CD14-positive monocyte (primary cell): Measurements from ENCODE around the gene L3MBTL4. TPM values are rescaled to one million over a fixed set of nuclear protein-coding genes. Genes with fewer than 3 reads are reported as not detected.

Experiments used
- DNase-seq, 3 donors: peaks; one replicate each; pipeline ENCODE4 v3.0.0-alpha.2; 2011 to 2022
- H2AFZ ChIP-seq: 2 replicates; pipeline ENCODE4 v1.6.0; 2012; ENCODE audit warnings: mild to moderate bottlenecking, low read depth, low read length, inconsistent platforms; ENCODE audit not compliant: insufficient read depth, poor library complexity, severe bottlenecking
- H3K27ac ChIP-seq, 2 donors: 1 replicate in 1 of 2; 2 replicates in 1 of 2; pipeline ENCODE4 v1.5.1; 2012 to 2013; ENCODE audit warnings: low read length in 2 of 2, control low read depth in 1 of 2, inconsistent platforms in 1 of 2, low read depth in 1 of 2, mild to moderate bottlenecking in 1 of 2
- H3K27me3 ChIP-seq, 2 donors: one replicate each; pipeline versions ENCODE4 v1.6.0 to v1.6.1; 2011 to 2013; ENCODE audit warnings: low read length in 2 of 2; ENCODE audit not compliant: control insufficient read depth in 2 of 2, insufficient read depth in 2 of 2
- H3K36me3 ChIP-seq, 2 donors: replicated peaks in 1 of 2; 1 replicate in 1 of 2; 2 replicates in 1 of 2; pipeline versions ENCODE4 v1.5.1 to v1.6.1; 2012 to 2013; ENCODE audit warnings: low read length in 2 of 2, control low read depth in 1 of 2, inconsistent platforms in 1 of 2, mild to moderate bottlenecking in 1 of 2; ENCODE audit not compliant: insufficient read depth in 2 of 2, control insufficient read depth in 1 of 2
- H3K4me1 ChIP-seq, 2 donors: 1 replicate in 1 of 2; 2 replicates in 1 of 2; pipeline versions ENCODE4 v1.5.1 to v1.6.1; 2012 to 2013; ENCODE audit warnings: low read length in 2 of 2, control low read depth in 1 of 2, inconsistent platforms in 1 of 2, mild to moderate bottlenecking in 1 of 2, moderate library complexity in 1 of 2; ENCODE audit not compliant: insufficient read depth in 2 of 2, control insufficient read depth in 1 of 2
- H3K4me2 ChIP-seq: replicated peaks from 2 replicates; pipeline ENCODE3; 2012; ENCODE audit warnings: low read length, moderate library complexity, mild to moderate bottlenecking; ENCODE audit not compliant: poor library complexity, severe bottlenecking; ENCODE audit errors: extremely low read depth
- H3K4me3 ChIP-seq, 3 experiments: fragments of 200-600 bp in 1 of 3; sonication (generic) in 1 of 3; replicated peaks in 1 of 3; 1 replicate in 2 of 3; 2 replicates in 1 of 3; pipeline ENCODE4 v1.5.1; 2011 to 2013; ENCODE audit warnings: low read length in 3 of 3, mild to moderate bottlenecking in 3 of 3, control low read depth in 2 of 3, low read depth in 2 of 3, inconsistent platforms in 1 of 3, moderate library complexity in 1 of 3
- H3K79me2 ChIP-seq: 2 replicates; pipeline ENCODE4 v1.6.0; 2012; ENCODE audit warnings: mild to moderate bottlenecking, control low read depth, inconsistent platforms, low read length, moderate library complexity; ENCODE audit not compliant: insufficient read depth
- H3K9ac ChIP-seq: 2 replicates; pipeline ENCODE4 v1.6.0; 2017; ENCODE audit warnings: low read length, mild to moderate bottlenecking; ENCODE audit not compliant: insufficient read depth, poor library complexity, severe bottlenecking
- H3K9me3 ChIP-seq, 2 donors: replicated peaks in 1 of 2; 1 replicate in 1 of 2; 2 replicates in 1 of 2; pipeline versions ENCODE4 v1.5.1 to v1.6.1; 2012 to 2013; ENCODE audit warnings: low read length in 2 of 2, control low read depth in 1 of 2; ENCODE audit not compliant: control insufficient read depth in 1 of 2, insufficient read depth in 1 of 2
- H4K20me1 ChIP-seq: 2 replicates; pipeline ENCODE4 v1.6.0; 2012; ENCODE audit warnings: mild to moderate bottlenecking, low read length, control low read depth, moderate library complexity; ENCODE audit not compliant: insufficient read depth
- H3K27ac Mint-ChIP-seq, 7 donors: one replicate each; pipeline ENCODE4 v1.8.0; 2020; ENCODE audit warnings: mild to moderate bottlenecking in 7 of 7, mixed read lengths in 7 of 7, moderate library complexity in 6 of 7, inconsistent platforms in 2 of 7
- H3K27me3 Mint-ChIP-seq, 3 donors: one replicate each; pipeline ENCODE4 v1.8.0; 2021 to 2022; ENCODE audit warnings: low read depth in 3 of 3, mild to moderate bottlenecking in 3 of 3, mixed read lengths in 3 of 3, moderate library complexity in 3 of 3, inconsistent platforms in 1 of 3
- H3K36me3 Mint-ChIP-seq, 2 donors: one replicate each; pipeline ENCODE4 v1.8.0; 2020; ENCODE audit warnings: mixed read lengths in 2 of 2, inconsistent platforms in 1 of 2, mild to moderate bottlenecking in 1 of 2
- H3K4me1 Mint-ChIP-seq: one replicate; pipeline ENCODE4 v1.8.0; 2020; ENCODE audit warnings: mild to moderate bottlenecking, mixed read lengths
- H3K4me3 Mint-ChIP-seq, 2 donors: one replicate each; pipeline ENCODE4 v1.8.0; 2020; ENCODE audit warnings: mild to moderate bottlenecking in 2 of 2, mixed read lengths in 2 of 2, moderate library complexity in 1 of 2
- H3K9me3 Mint-ChIP-seq, 7 donors: one replicate each; pipeline ENCODE4 v1.8.0; 2020 to 2022; ENCODE audit warnings: mixed read lengths in 7 of 7, mild to moderate bottlenecking in 6 of 7, moderate library complexity in 6 of 7, inconsistent platforms in 2 of 7
- CTCF ChIP-seq: fragments of 200-600 bp; IDR thresholded peaks from one replicate; pipeline ENCODE4 v1.8.0; 2022; ENCODE audit warnings: antibody characterized with exemption, mild to moderate bottlenecking
- WGBS: methylation state at CpG from one replicate; pipeline ENCODE4 v1.1.5; 2013; ENCODE audit warnings: missing lambda C conversion rate; ENCODE audit not compliant: insufficient coverage; 5-methylcytosine and 5-hydroxymethylcytosine counted together
- intact Hi-C, 2 donors: fragments of 100-400 bp; cut with micrococcal nuclease; formaldehyde crosslinking; loops; one replicate each; pipeline versions ENCODE4 v1.15.0 to v1.15.1; 2023
- polyA plus RNA-seq, 3 donors: library from polyadenylated mRNA; depleted of rRNA in 1 of 3; unstranded in 2 of 3; stranded (reverse) in 1 of 3; fragments of 300-500 nt in 2 of 3; fragments of >200 nt in 1 of 3; fragmentation: Illumina TruSeq in 2 of 3; gene quantifications; 1 replicate in 2 of 3; 2 replicates in 1 of 3; pipeline ENCODE4 v1.2.3, GENCODE V29; 2012 to 2021

The L3MBTL4 gene
- polyA plus RNA-seq, 3 donors, result 0.55 to 1.2 (median 0.72) TPM

- H3K36me3 Mint-ChIP-seq, result no peaks in the 10 kb centered on the region
- H3K9me3 ChIP-seq, result no peaks in the 10 kb centered on the region
- H2AFZ ChIP-seq, result no peak overlapping the region
- no peaks in the 10 kb centered on the region for H3K79me2 ChIP-seq
- no peaks in the 10 kb centered on the region for H4K20me1 ChIP-seq
- no peak for TF ChIP-seq CTCF
- H3K27ac Mint-ChIP-seq, result no peak overlapping the region
- H3K4me3 ChIP-seq, result no peak overlapping the region
- H3K4me1 ChIP-seq, result no peaks in the 10 kb centered on the region
- no peak for DNase-seq
- peaks cover 0 to 3% (median 0%) of the 10 kb centered on the region in 7 donors for H3K9me3 Mint-ChIP-seq
- no peak overlapping the region for H3K9ac ChIP-seq
- 85% methylated on average over 2 of the region's 6 CpGs for WGBS
- H3K27me3 Mint-ChIP-seq, result no peaks in the 10 kb centered on the region
- H3K27ac ChIP-seq, result no peak overlapping the region
- intact Hi-C loops, result loop anchor here in 1 of 2 donors (10.0 kb wide), 1 partner anchor 58 kb away; no protein-coding TSS in a partner anchor
- no peaks in the 10 kb centered on the region for H3K4me1 Mint-ChIP-seq
- no peak overlapping the region for H3K4me3 Mint-ChIP-seq
- H3K36me3 ChIP-seq, result no peaks in the 10 kb centered on the region
- H3K4me2 ChIP-seq, result no peak overlapping the region
- H3K27me3 ChIP-seq, result no peaks in the 10 kb centered on the region
These were observed 452.3 kb downstream of the L3MBTL4 start for GRCh38 chr18:5962362-5962761.

- H3K4me2 ChIP-seq, result no peak overlapping the region
- no peaks in the 10 kb centered on the region for H3K9me3 ChIP-seq
- H3K9ac ChIP-seq, result no peak overlapping the region
- no peaks in the 10 kb centered on the region for H3K4me1 Mint-ChIP-seq
- no peak overlapping the region for H3K4me3 Mint-ChIP-seq
- H3K27me3 ChIP-seq, result no peaks in the 10 kb centered on the region
- TF ChIP-seq CTCF, result no peak
- no peaks in the 10 kb centered on the region for H3K36me3 Mint-ChIP-seq
- intact Hi-C loops, result loop anchor here in 1 of 2 donors (10.0 kb wide), 1 partner anchor 57 kb away; no protein-coding TSS in a partner anchor
- no peaks in the 10 kb centered on the region for H3K4me1 ChIP-seq
- no peak overlapping the region for H3K4me3 ChIP-seq
- H3K9me3 Mint-ChIP-seq, result peaks cover 0 to 3% (median 0%) of the 10 kb centered on the region in 7 donors
- no peaks in the 10 kb centered on the region for H3K27me3 Mint-ChIP-seq
- no peak for DNase-seq
- no peaks in the 10 kb centered on the region for H3K79me2 ChIP-seq
- H2AFZ ChIP-seq, result no peak overlapping the region
- no peak overlapping the region for H3K27ac ChIP-seq
- 100% methylated on average over 1 of the region's 3 CpGs for WGBS
- no peaks in the 10 kb centered on the region for H3K36me3 ChIP-seq
- H3K27ac Mint-ChIP-seq, result peak overlapping the region in 2 of 7 donors; percentile 7 to 53
- no peaks in the 10 kb centered on the region for H4K20me1 ChIP-seq
These were observed 452.9 kb downstream of the L3MBTL4 start for GRCh38 chr18:5961828-5962150.
